WTC11 (cell line): ENCODE data around the gene ZNF407. TPM values are rescaled to one million over a fixed set of nuclear protein-coding genes. Genes with fewer than 3 reads are reported as not detected.

Experiments used
- ATAC-seq: fragments of 200-7000 bp; cut with Tn5 transposase; 2 replicates; pipeline ENCODE4 v1.10.0; 2021; ENCODE audit warnings: mild to moderate bottlenecking, moderate library complexity
- CTCF ChIA-PET: fragments of 300-600 bp; sonication (Branson Sonifier 250); formaldehyde crosslinking; loops from one replicate; lab custom pipeline; 2021; ENCODE audit warnings: antibody characterized with exemption; lab: Charles Lee
- POLR2A ChIA-PET: fragments of 350-600 bp; sonication (Branson Sonifier 250); formaldehyde crosslinking; loops from one replicate; lab custom pipeline; 2021; ENCODE audit warnings: antibody characterized with exemption; lab: Charles Lee
- DNase-seq: peaks from one replicate; pipeline ENCODE4 v3.0.0; 2021; ENCODE audit warnings: low spot score
- H3K27ac Mint-ChIP-seq: 2 replicates; pipeline ENCODE4 v1.8.0; 2021; ENCODE audit warnings: mixed read lengths
- H3K27me3 Mint-ChIP-seq: 2 replicates; pipeline ENCODE4 v1.8.0; 2021; ENCODE audit warnings: low read depth, mild to moderate bottlenecking, moderate library complexity, mixed read lengths
- H3K36me3 Mint-ChIP-seq: 2 replicates; pipeline ENCODE4 v1.8.0; 2021; ENCODE audit warnings: mixed read lengths
- H3K4me1 Mint-ChIP-seq: 2 replicates; pipeline ENCODE4 v1.8.0; 2022; ENCODE audit warnings: mixed read lengths
- H3K4me3 Mint-ChIP-seq: 2 replicates; pipeline ENCODE4 v1.8.0; 2021; ENCODE audit warnings: mild to moderate bottlenecking, moderate library complexity, mixed read lengths
- H3K9me3 Mint-ChIP-seq: 2 replicates; pipeline ENCODE4 v1.8.0; 2021; ENCODE audit warnings: mixed read lengths
- CBFB ChIP-seq: sonication (generic); formaldehyde crosslinking; IDR thresholded peaks from 2 replicates; pipeline ENCODE4 v1.8.1; 2022; ENCODE audit warnings: mild to moderate bottlenecking, low read depth, missing genetic modification reagents
- CREB1 ChIP-seq: sonication (generic); formaldehyde crosslinking; IDR thresholded peaks from 2 replicates; pipeline ENCODE4 v1.8.0; 2023; ENCODE audit warnings: mild to moderate bottlenecking, missing genetic modification reagents
- CREM ChIP-seq: sonication (generic); formaldehyde crosslinking; IDR thresholded peaks from 2 replicates; pipeline ENCODE4 v1.8.1; 2022; ENCODE audit warnings: mild to moderate bottlenecking, missing genetic modification reagents, moderate library complexity
- ESRRA ChIP-seq: sonication (generic); formaldehyde crosslinking; IDR thresholded peaks from 2 replicates; pipeline ENCODE4 v1.8.1; 2022; ENCODE audit warnings: mild to moderate bottlenecking, missing genetic modification reagents, borderline replicate concordance
- FOXP1 ChIP-seq: sonication (generic); formaldehyde crosslinking; IDR thresholded peaks from 2 replicates; pipeline ENCODE4 v1.8.0; 2022; ENCODE audit warnings: missing genetic modification reagents, mild to moderate bottlenecking, moderate library complexity, borderline replicate concordance
- JUN ChIP-seq: sonication (generic); formaldehyde crosslinking; IDR thresholded peaks from 2 replicates; pipeline ENCODE4 v1.8.0; 2023; ENCODE audit warnings: mild to moderate bottlenecking, missing genetic modification reagents
- NFE2L1 ChIP-seq: sonication (generic); formaldehyde crosslinking; IDR thresholded peaks from 2 replicates; pipeline ENCODE4 v1.8.1; 2023; ENCODE audit warnings: missing genetic modification reagents
- NFYB ChIP-seq: sonication (generic); formaldehyde crosslinking; conservative IDR thresholded peaks from 2 replicates; pipeline ENCODE4 v1.8.0; 2022; ENCODE audit warnings: low read depth, missing genetic modification reagents
- NR1H2 ChIP-seq: sonication (generic); formaldehyde crosslinking; IDR thresholded peaks from 2 replicates; pipeline ENCODE4 v1.9.0; 2021; ENCODE audit warnings: mild to moderate bottlenecking, moderate library complexity, missing genetic modification reagents
- OVOL2 ChIP-seq: fragments of 250-450 bp; sonication (Bioruptor Pico); IDR thresholded peaks from 2 replicates; pipeline ENCODE4 v1.9.0; 2021; ENCODE audit warnings: mild to moderate bottlenecking, borderline replicate concordance
- PRRX2 ChIP-seq: fragments of 250-450 bp; sonication (Bioruptor Pico); IDR thresholded peaks from 2 replicates; pipeline ENCODE4 v1.8.0; 2021; ENCODE audit warnings: mild to moderate bottlenecking
- SOX15 ChIP-seq: fragments of 250-450 bp; sonication (Bioruptor Pico); IDR thresholded peaks from 2 replicates; pipeline ENCODE4 v1.9.0; 2021; ENCODE audit warnings: mild to moderate bottlenecking
- SP1 ChIP-seq: sonication (generic); formaldehyde crosslinking; conservative IDR thresholded peaks from 2 replicates; pipeline ENCODE4 v1.8.1; 2022; ENCODE audit warnings: missing genetic modification reagents
- TEAD1 ChIP-seq: sonication (generic); formaldehyde crosslinking; IDR thresholded peaks from 2 replicates; pipeline ENCODE4 v1.8.0; 2022; ENCODE audit warnings: mild to moderate bottlenecking, missing genetic modification reagents
- TP53 ChIP-seq: sonication (generic); formaldehyde crosslinking; IDR thresholded peaks from 2 replicates; pipeline ENCODE4 v1.8.1; 2023; ENCODE audit warnings: mild to moderate bottlenecking, missing genetic modification reagents
- ZNF121 ChIP-seq: sonication (generic); formaldehyde crosslinking; IDR thresholded peaks from 2 replicates; pipeline ENCODE4 v1.8.0; 2023; ENCODE audit warnings: missing genetic modification reagents
- ZNF219 ChIP-seq: sonication (generic); formaldehyde crosslinking; IDR thresholded peaks from 2 replicates; pipeline ENCODE4 v1.8.0; 2023; ENCODE audit warnings: missing genetic modification reagents, mild to moderate bottlenecking, borderline replicate concordance
- ZNF232 ChIP-seq: sonication (generic); formaldehyde crosslinking; IDR thresholded peaks from 2 replicates; pipeline ENCODE4 v1.8.0; 2022; ENCODE audit warnings: mild to moderate bottlenecking, missing genetic modification reagents
- total RNA-seq: library from RNA; stranded (reverse); gene quantifications from 3 replicates; pipeline ENCODE4 v1.2.3, GENCODE V29; 2021
- TF ChIP-seq, protein P1 (sequence below): fragments of 200-600 bp; IDR thresholded peaks from 2 replicates; pipeline ENCODE4 v1.8.0; 2022; ENCODE audit warnings: antibody characterized with exemption
- TF ChIP-seq, protein P2 (sequence below): sonication (generic); formaldehyde crosslinking; IDR thresholded peaks from 2 replicates; pipeline ENCODE4 v1.8.1; 2023; ENCODE audit warnings: mild to moderate bottlenecking, missing genetic modification reagents, borderline replicate concordance
- TF ChIP-seq, protein P3 (sequence below): fragments of 250-450 bp; sonication (Bioruptor Pico); IDR thresholded peaks from 2 replicates; pipeline ENCODE4 v1.9.0; 2021; ENCODE audit warnings: mild to moderate bottlenecking
- TF ChIP-seq, protein P4 (sequence below): sonication (generic); formaldehyde crosslinking; IDR thresholded peaks from 2 replicates; pipeline ENCODE4 v1.8.0; 2022; ENCODE audit warnings: mild to moderate bottlenecking, missing genetic modification reagents
- TF ChIP-seq, protein P5 (sequence below): sonication (generic); formaldehyde crosslinking; IDR thresholded peaks from 2 replicates; pipeline ENCODE4 v1.8.0; 2022; ENCODE audit warnings: mild to moderate bottlenecking, missing genetic modification reagents
- TF ChIP-seq, protein P6 (sequence below): sonication (generic); formaldehyde crosslinking; IDR thresholded peaks from 2 replicates; pipeline ENCODE4 v1.8.0; 2022; ENCODE audit warnings: mild to moderate bottlenecking, missing genetic modification reagents
- TF ChIP-seq, protein P7 (sequence below): sonication (generic); formaldehyde crosslinking; IDR thresholded peaks from 2 replicates; pipeline ENCODE4 v1.8.1; 2022; ENCODE audit warnings: missing genetic modification reagents, borderline replicate concordance
- TF ChIP-seq, protein P8 (sequence below): sonication (generic); formaldehyde crosslinking; IDR thresholded peaks from 2 replicates; pipeline ENCODE4 v1.8.0; 2023; ENCODE audit warnings: missing genetic modification reagents

ZNF407 gene
- total RNA-seq, 1 experiment from 2014 or later, result 6.5 TPM

DNA sequence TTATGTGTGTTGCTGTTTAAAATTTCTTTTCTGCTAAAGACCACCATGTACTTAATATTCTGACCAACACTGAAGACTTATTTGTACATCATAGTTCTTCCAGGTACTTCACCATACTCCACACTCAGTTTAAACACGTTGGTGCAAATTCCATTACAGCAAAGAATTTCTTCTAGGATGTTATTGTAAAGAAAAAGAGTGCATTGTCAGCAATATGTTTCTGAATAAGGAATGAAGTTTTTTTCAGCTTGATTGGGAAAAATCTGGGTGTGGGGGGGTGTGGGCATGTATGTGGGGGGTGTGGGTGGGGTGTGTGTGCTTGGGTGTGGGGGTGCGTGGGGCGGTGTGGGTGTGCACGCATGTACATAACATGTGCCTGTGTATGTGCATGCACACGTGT, 447.1 kb downstream of the ZNF407 start:
- Mint-ChIP-seq H3K27ac (no peak overlapping the region), H3K36me3 (no peaks in the 10 kb centered on the region), H3K9me3 (peaks cover 8% of the 10 kb centered on the region; the same call in 1 of the 2 replicates), H3K27me3 (no peaks in the 10 kb centered on the region), H3K4me1 (peaks cover 16% of the 10 kb centered on the region), H3K4me3 (no peak overlapping the region)
- TF ChIP-seq NR1H2 (CRISPR knock-in tag), result no peak
- TF ChIP-seq, protein P1, sequence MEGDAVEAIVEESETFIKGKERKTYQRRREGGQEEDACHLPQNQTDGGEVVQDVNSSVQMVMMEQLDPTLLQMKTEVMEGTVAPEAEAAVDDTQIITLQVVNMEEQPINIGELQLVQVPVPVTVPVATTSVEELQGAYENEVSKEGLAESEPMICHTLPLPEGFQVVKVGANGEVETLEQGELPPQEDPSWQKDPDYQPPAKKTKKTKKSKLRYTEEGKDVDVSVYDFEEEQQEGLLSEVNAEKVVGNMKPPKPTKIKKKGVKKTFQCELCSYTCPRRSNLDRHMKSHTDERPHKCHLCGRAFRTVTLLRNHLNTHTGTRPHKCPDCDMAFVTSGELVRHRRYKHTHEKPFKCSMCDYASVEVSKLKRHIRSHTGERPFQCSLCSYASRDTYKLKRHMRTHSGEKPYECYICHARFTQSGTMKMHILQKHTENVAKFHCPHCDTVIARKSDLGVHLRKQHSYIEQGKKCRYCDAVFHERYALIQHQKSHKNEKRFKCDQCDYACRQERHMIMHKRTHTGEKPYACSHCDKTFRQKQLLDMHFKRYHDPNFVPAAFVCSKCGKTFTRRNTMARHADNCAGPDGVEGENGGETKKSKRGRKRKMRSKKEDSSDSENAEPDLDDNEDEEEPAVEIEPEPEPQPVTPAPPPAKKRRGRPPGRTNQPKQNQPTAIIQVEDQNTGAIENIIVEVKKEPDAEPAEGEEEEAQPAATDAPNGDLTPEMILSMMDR, result no peak
- TF ChIP-seq, protein P2, sequence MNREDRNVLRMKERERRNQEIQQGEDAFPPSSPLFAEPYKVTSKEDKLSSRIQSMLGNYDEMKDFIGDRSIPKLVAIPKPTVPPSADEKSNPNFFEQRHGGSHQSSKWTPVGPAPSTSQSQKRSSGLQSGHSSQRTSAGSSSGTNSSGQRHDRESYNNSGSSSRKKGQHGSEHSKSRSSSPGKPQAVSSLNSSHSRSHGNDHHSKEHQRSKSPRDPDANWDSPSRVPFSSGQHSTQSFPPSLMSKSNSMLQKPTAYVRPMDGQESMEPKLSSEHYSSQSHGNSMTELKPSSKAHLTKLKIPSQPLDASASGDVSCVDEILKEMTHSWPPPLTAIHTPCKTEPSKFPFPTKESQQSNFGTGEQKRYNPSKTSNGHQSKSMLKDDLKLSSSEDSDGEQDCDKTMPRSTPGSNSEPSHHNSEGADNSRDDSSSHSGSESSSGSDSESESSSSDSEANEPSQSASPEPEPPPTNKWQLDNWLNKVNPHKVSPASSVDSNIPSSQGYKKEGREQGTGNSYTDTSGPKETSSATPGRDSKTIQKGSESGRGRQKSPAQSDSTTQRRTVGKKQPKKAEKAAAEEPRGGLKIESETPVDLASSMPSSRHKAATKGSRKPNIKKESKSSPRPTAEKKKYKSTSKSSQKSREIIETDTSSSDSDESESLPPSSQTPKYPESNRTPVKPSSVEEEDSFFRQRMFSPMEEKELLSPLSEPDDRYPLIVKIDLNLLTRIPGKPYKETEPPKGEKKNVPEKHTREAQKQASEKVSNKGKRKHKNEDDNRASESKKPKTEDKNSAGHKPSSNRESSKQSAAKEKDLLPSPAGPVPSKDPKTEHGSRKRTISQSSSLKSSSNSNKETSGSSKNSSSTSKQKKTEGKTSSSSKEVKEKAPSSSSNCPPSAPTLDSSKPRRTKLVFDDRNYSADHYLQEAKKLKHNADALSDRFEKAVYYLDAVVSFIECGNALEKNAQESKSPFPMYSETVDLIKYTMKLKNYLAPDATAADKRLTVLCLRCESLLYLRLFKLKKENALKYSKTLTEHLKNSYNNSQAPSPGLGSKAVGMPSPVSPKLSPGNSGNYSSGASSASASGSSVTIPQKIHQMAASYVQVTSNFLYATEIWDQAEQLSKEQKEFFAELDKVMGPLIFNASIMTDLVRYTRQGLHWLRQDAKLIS (CRISPR knock-in tag), result no peak
- no peak for TF ChIP-seq SOX15
- TF ChIP-seq PRRX2 (CRISPR knock-in tag), result no peak
- TF ChIP-seq ESRRA, result no peak
- TF ChIP-seq NFYB (CRISPR knock-in tag), result no peak
- TF ChIP-seq JUN (CRISPR knock-in tag), result no peak
- TF ChIP-seq OVOL2 (CRISPR knock-in tag), result no peak
- TF ChIP-seq ZNF121 (CRISPR knock-in tag), result no peak
- no peak for TF ChIP-seq ZNF232 (CRISPR knock-in tag)
- no peak for TF ChIP-seq SP1
- TF ChIP-seq, protein P3, sequence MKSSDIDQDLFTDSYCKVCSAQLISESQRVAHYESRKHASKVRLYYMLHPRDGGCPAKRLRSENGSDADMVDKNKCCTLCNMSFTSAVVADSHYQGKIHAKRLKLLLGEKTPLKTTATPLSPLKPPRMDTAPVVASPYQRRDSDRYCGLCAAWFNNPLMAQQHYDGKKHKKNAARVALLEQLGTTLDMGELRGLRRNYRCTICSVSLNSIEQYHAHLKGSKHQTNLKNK (CRISPR knock-in tag), result no peak
- TF ChIP-seq TEAD1 (CRISPR knock-in tag), result no peak
- no peak for TF ChIP-seq TP53 (CRISPR knock-in tag)
- TF ChIP-seq, protein P4, sequence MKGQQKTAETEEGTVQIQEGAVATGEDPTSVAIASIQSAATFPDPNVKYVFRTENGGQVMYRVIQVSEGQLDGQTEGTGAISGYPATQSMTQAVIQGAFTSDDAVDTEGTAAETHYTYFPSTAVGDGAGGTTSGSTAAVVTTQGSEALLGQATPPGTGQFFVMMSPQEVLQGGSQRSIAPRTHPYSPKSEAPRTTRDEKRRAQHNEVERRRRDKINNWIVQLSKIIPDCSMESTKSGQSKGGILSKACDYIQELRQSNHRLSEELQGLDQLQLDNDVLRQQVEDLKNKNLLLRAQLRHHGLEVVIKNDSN (CRISPR knock-in tag), result no peak
- no peak for TF ChIP-seq CREB1 (CRISPR knock-in tag)
- no peak for TF ChIP-seq CREM (CRISPR knock-in tag)
- TF ChIP-seq ZNF219 (CRISPR knock-in tag), result no peak
- no peak for DNase-seq
- ChIA-PET POLR2A (no interaction called here), CTCF (no interaction called here)
- ATAC-seq, result no peak

DNA sequence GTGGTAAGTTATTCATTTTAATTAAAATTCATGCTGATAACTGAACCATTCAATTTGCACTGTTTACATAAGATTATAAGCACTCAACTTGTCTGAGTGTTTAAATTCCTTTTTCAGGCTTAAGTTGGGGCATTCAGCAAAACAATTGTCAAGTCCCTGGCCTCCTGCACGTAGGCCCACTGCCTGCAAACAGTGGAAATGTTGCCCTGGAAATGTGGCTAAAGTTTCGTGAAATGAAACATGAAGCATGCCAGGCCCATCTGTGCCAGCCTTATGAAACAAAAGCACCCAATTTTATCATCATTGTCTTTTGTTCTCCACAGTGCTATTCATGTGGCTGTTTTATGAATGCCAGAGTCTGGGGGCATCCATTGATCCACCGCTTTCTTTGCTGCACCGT, 447.6 kb downstream of the ZNF407 start:
- CTCF ChIA-PET, result no interaction called here
- Mint-ChIP-seq H3K36me3 (no peaks in the 10 kb centered on the region), H3K27me3 (no peaks in the 10 kb centered on the region), H3K4me3 (no peak overlapping the region), H3K9me3 (peaks cover 8% of the 10 kb centered on the region; the same call in 1 of the 2 replicates), H3K4me1 (peaks cover 13% of the 10 kb centered on the region), H3K27ac (no peak overlapping the region)
- ATAC-seq, result no peak
- DNase-seq, result no peak
- POLR2A ChIA-PET, result no interaction called here
- TF ChIP-seq NFE2L1 (CRISPR knock-in tag) (no peak), OVOL2 (CRISPR knock-in tag) (no peak), FOXP1 (CRISPR knock-in tag) (no peak), JUN (CRISPR knock-in tag) (no peak), CBFB (CRISPR knock-in tag) (no peak)
- TF ChIP-seq, protein P5, sequence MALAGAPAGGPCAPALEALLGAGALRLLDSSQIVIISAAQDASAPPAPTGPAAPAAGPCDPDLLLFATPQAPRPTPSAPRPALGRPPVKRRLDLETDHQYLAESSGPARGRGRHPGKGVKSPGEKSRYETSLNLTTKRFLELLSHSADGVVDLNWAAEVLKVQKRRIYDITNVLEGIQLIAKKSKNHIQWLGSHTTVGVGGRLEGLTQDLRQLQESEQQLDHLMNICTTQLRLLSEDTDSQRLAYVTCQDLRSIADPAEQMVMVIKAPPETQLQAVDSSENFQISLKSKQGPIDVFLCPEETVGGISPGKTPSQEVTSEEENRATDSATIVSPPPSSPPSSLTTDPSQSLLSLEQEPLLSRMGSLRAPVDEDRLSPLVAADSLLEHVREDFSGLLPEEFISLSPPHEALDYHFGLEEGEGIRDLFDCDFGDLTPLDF (CRISPR knock-in tag), result no peak
- TF ChIP-seq, protein P4 (CRISPR knock-in tag), result no peak
- TF ChIP-seq, protein P6, sequence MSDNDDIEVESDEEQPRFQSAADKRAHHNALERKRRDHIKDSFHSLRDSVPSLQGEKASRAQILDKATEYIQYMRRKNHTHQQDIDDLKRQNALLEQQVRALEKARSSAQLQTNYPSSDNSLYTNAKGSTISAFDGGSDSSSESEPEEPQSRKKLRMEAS, result no peak
- TF ChIP-seq, protein P7, sequence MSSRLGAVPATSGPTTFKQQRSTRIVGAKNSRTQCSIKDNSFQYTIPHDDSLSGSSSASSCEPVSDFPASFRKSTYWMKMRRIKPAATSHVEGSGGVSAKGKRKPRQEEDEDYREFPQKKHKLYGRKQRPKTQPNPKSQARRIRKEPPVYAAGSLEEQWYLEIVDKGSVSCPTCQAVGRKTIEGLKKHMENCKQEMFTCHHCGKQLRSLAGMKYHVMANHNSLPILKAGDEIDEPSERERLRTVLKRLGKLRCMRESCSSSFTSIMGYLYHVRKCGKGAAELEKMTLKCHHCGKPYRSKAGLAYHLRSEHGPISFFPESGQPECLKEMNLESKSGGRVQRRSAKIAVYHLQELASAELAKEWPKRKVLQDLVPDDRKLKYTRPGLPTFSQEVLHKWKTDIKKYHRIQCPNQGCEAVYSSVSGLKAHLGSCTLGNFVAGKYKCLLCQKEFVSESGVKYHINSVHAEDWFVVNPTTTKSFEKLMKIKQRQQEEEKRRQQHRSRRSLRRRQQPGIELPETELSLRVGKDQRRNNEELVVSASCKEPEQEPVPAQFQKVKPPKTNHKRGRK (CRISPR knock-in tag), result no peak
- TF ChIP-seq, protein P8, sequence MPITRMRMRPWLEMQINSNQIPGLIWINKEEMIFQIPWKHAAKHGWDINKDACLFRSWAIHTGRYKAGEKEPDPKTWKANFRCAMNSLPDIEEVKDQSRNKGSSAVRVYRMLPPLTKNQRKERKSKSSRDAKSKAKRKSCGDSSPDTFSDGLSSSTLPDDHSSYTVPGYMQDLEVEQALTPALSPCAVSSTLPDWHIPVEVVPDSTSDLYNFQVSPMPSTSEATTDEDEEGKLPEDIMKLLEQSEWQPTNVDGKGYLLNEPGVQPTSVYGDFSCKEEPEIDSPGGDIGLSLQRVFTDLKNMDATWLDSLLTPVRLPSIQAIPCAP (CRISPR knock-in tag), result no peak
